Vagina (tissue), 2 donors: Measurements from ENCODE around the gene TNFRSF21.

Experiments used
- POLR2AphosphoS5 ChIP-seq, 2 donors: sonication (generic); formaldehyde crosslinking; IDR thresholded peaks; one replicate each; pipeline ENCODE4 v1.9.0; 2017; ENCODE audit warnings: antibody characterized with exemption in 2 of 2, mild to moderate bottlenecking in 2 of 2, low read depth in 1 of 2; ENCODE audit not compliant: insufficient read depth in 1 of 2
- TF ChIP-seq, protein P1 (sequence below), 3 experiments: fragments of 450-650 bp in 2 of 3; fragments of 200-600 bp in 1 of 3; sonication (generic) in 1 of 3; IDR thresholded peaks; one replicate each; pipeline ENCODE4 v1.5.1; 2017 to 2019; ENCODE audit warnings: antibody characterized with exemption in 3 of 3, mild to moderate bottlenecking in 2 of 3, moderate library complexity in 2 of 3

DNA sequence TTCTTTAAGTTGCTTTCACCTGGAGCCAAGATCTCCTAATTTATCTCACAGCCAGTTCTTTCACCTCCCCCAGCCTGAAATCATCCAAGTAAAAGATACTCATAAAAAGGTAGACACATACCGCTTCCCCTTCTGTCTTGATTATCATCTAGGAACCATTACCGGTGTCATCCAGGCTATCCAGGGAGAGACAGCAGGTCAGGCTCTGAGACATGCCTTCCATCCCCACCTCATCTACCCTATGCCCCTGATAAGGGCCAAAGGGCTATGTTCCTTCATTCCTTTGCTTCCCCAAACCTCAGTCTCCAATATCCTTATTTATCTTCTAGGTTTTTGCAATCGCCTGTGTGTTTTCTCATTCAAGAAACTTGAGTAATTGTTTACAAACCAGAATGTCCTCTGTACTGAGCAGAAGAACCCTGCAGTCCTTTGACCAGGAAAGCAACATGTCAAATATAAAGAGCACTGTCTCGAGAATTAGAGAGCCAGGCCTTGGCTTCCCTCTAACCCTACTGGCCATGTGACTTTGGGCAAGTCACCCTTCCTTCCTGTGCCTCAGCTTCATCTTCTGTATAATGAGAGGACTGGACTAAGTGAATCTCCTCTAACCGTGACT is 41.0 kb downstream of the TNFRSF21 start:
- TF ChIP-seq, protein P1, sequence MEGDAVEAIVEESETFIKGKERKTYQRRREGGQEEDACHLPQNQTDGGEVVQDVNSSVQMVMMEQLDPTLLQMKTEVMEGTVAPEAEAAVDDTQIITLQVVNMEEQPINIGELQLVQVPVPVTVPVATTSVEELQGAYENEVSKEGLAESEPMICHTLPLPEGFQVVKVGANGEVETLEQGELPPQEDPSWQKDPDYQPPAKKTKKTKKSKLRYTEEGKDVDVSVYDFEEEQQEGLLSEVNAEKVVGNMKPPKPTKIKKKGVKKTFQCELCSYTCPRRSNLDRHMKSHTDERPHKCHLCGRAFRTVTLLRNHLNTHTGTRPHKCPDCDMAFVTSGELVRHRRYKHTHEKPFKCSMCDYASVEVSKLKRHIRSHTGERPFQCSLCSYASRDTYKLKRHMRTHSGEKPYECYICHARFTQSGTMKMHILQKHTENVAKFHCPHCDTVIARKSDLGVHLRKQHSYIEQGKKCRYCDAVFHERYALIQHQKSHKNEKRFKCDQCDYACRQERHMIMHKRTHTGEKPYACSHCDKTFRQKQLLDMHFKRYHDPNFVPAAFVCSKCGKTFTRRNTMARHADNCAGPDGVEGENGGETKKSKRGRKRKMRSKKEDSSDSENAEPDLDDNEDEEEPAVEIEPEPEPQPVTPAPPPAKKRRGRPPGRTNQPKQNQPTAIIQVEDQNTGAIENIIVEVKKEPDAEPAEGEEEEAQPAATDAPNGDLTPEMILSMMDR (IDR thresholded peaks at IDR 0.05), result no peak
- no peak for TF ChIP-seq POLR2AphosphoS5 (IDR thresholded peaks at IDR 0.05; ENCODE audit: insufficient read depth in 1 of 2, low read depth in 1 of 2)
